Measurements from ENCODE around the gene LHPP. TPM values are rescaled to one million over a fixed set of nuclear protein-coding genes. Genes with fewer than 3 reads are reported as not detected.

The LHPP gene
- total RNA-seq, 1 donor from 2014 or later, result 7.6 TPM

- DNase-seq, result no peak
- intact Hi-C loops (cut with micrococcal nuclease), result no loop called here
- Histone ChIP-seq H3K36me3 (no peaks in the 10 kb centered on the region), H3K27me3 (ENCODE audit: low read depth) (no peaks in the 10 kb centered on the region), H3K4me1 (peaks cover 9% of the 10 kb centered on the region), H3K4me3 (no peak overlapping the region), H3K27ac (replicated peaks) (no peak overlapping the region), H3K9me3 (replicated peaks) (no peaks in the 10 kb centered on the region)
- no peak for TF ChIP-seq CTCF (IDR thresholded peaks at IDR 0.05; ENCODE audit: borderline replicate concordance)
These were observed 14.6 kb downstream of the LHPP start for GRCh38 chr10:124476043-124476725.

- intact Hi-C loops (cut with micrococcal nuclease), result no loop called here
- Histone ChIP-seq H3K36me3 (no peaks in the 10 kb centered on the region), H3K4me1 (peaks cover 9% of the 10 kb centered on the region), H3K27ac (replicated peaks) (no peak overlapping the region), H3K4me3 (no peak overlapping the region), H3K27me3 (ENCODE audit: low read depth) (no peaks in the 10 kb centered on the region), H3K9me3 (replicated peaks) (no peaks in the 10 kb centered on the region)
- no peak for TF ChIP-seq CTCF (IDR thresholded peaks at IDR 0.05; ENCODE audit: borderline replicate concordance)
- DNase-seq, result no peak
These were observed 16.2 kb downstream of the LHPP start for GRCh38 chr10:124477614-124478363.

- Histone ChIP-seq H3K9me3 (replicated peaks) (no peaks in the 10 kb centered on the region), H3K27me3 (ENCODE audit: low read depth) (no peaks in the 10 kb centered on the region), H3K4me3 (no peak overlapping the region), H3K27ac (replicated peaks) (no peak overlapping the region), H3K36me3 (no peaks in the 10 kb centered on the region), H3K4me1 (peaks cover 9% of the 10 kb centered on the region)
- intact Hi-C loops (cut with micrococcal nuclease), result no loop called here
- no peak for TF ChIP-seq CTCF (IDR thresholded peaks at IDR 0.05; ENCODE audit: borderline replicate concordance)
- no peak for DNase-seq
These were observed 16.9 kb downstream of the LHPP start for GRCh38 chr10:124478515-124478914.

GRCh38 chr10:124480860-124481259 is 19.2 kb downstream of the LHPP start:
- no peak for DNase-seq
- Histone ChIP-seq H3K27ac (replicated peaks) (no peak overlapping the region), H3K36me3 (no peaks in the 10 kb centered on the region), H3K27me3 (ENCODE audit: low read depth) (no peaks in the 10 kb centered on the region), H3K4me1 (peaks cover 9% of the 10 kb centered on the region), H3K4me3 (no peak overlapping the region), H3K9me3 (replicated peaks) (no peaks in the 10 kb centered on the region)
- intact Hi-C loops (cut with micrococcal nuclease), result no loop called here
- TF ChIP-seq CTCF (IDR thresholded peaks at IDR 0.05; ENCODE audit: borderline replicate concordance), result no peak

GRCh38 chr10:124481717-124482116 is 20.1 kb downstream of the LHPP start:
- peaks cover 3% of the 10 kb centered on the region for H3K9me3 ChIP-seq (replicated peaks)
- DNase-seq, result no peak
- H3K27ac ChIP-seq (replicated peaks), result no peak overlapping the region
- H3K27me3 ChIP-seq (ENCODE audit: low read depth), result no peaks in the 10 kb centered on the region
- H3K4me1 ChIP-seq, result peaks cover 9% of the 10 kb centered on the region
- intact Hi-C loops (cut with micrococcal nuclease), result no loop called here
- no peak for TF ChIP-seq CTCF (IDR thresholded peaks at IDR 0.05; ENCODE audit: borderline replicate concordance)
- no peak overlapping the region for H3K4me3 ChIP-seq
- no peaks in the 10 kb centered on the region for H3K36me3 ChIP-seq
